DND-41 (cell line): Measurements from ENCODE around the gene KIF11.

ENCODE experiments used
- ATAC-seq: fragments of 200-7000 bp; cut with Tn5 transposase; 3 replicates; pipeline ENCODE4 v1.9.1; 2021; ENCODE audit warnings: low read depth; ENCODE audit not compliant: insufficient read depth
- DNase-seq: peaks from one replicate; pipeline ENCODE4 v3.0.0-alpha.2; 2020
- H2AFZ ChIP-seq: 2 replicates; pipeline ENCODE4 v1.6.0; 2012; ENCODE audit warnings: low read depth, low read length
- H3K27ac ChIP-seq: 2 replicates; pipeline ENCODE4 v1.5.1; 2012; ENCODE audit warnings: low read length, inconsistent platforms
- H3K27me3 ChIP-seq: fragments of 200-600 bp; sonication (generic); 2 replicates; pipeline ENCODE4 v1.6.0; 2012; ENCODE audit warnings: low read length, mild to moderate bottlenecking, inconsistent platforms; ENCODE audit not compliant: insufficient read depth, poor library complexity
- H3K36me3 ChIP-seq: 2 replicates; pipeline ENCODE4 v1.5.1; 2012; ENCODE audit warnings: low read length, inconsistent platforms; ENCODE audit not compliant: insufficient read depth
- H3K4me1 ChIP-seq: 2 replicates; pipeline ENCODE4 v1.5.1; 2012; ENCODE audit warnings: mild to moderate bottlenecking, low read length; ENCODE audit not compliant: insufficient read depth
- H3K4me2 ChIP-seq: 2 replicates; pipeline ENCODE4 v1.6.0; 2012; ENCODE audit warnings: mild to moderate bottlenecking, moderate library complexity, low read length, inconsistent platforms; ENCODE audit not compliant: insufficient read depth
- H3K4me3 ChIP-seq, 2 experiments: fragments of 200-600 bp in 1 of 2; shearing (Covaris generic) in 1 of 2; 2 replicates each; pipeline ENCODE4 v1.5.1; 2012 to 2016; ENCODE audit warnings: inconsistent platforms in 2 of 2, low read length in 2 of 2, mild to moderate bottlenecking in 2 of 2, low read depth in 1 of 2, moderate library complexity in 1 of 2
- H3K79me2 ChIP-seq: 2 replicates; pipeline ENCODE4 v1.6.0; 2012; ENCODE audit warnings: low read length, inconsistent platforms; ENCODE audit not compliant: insufficient read depth
- H3K9ac ChIP-seq: 2 replicates; pipeline ENCODE4 v1.6.0; 2012; ENCODE audit warnings: low read depth, mild to moderate bottlenecking, inconsistent platforms, low read length, moderate library complexity
- H3K9me3 ChIP-seq: 2 replicates; pipeline ENCODE4 v1.5.1; 2012; ENCODE audit warnings: low read length, moderate library complexity, mild to moderate bottlenecking, inconsistent platforms; ENCODE audit not compliant: insufficient read depth, severe bottlenecking
- H4K20me1 ChIP-seq: 2 replicates; pipeline ENCODE4 v1.6.0; 2012; ENCODE audit warnings: low read length; ENCODE audit not compliant: insufficient read depth
- EZH2 ChIP-seq: IDR thresholded peaks from 3 replicates; pipeline ENCODE4 v1.6.1; 2012; ENCODE audit warnings: borderline replicate concordance, low read depth, mild to moderate bottlenecking, moderate library complexity, low read length, inconsistent platforms; ENCODE audit not compliant: severe bottlenecking
- TF ChIP-seq, protein P1 (sequence below): IDR thresholded peaks from 2 replicates; pipeline ENCODE4 v1.5.1; 2012; ENCODE audit warnings: borderline replicate concordance, low read length, moderate library complexity, mild to moderate bottlenecking; ENCODE audit not compliant: poor library complexity, severe bottlenecking; ENCODE audit errors: extremely low read depth

The KIF11 gene

DNA sequence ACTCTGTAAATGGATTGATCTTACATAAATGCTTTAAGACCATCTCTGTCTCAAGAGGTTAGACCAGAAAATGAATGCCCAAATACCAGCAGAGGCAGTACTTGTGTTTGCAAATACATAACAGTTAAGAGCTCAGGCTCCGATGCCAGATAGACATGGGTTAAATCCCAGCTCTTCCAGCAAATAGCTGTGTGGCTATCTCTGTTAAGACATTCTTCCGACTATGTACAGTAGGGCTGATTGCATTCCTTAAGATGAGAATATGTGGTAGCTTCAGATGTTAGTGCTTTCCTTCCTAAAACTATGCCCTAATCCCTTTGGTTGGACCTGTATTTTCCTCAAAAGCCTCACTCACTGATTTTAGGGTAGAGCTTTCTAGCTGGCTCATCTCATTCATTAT, 21.3 kb upstream of the KIF11 start:
- Histone ChIP-seq H3K4me2 (peak overlapping the region; percentile 90), H3K27me3 (no peaks in the 10 kb centered on the region), H3K4me1 (peaks cover 31% of the 10 kb centered on the region), H3K9me3 (no peaks in the 10 kb centered on the region), H3K79me2 (peaks cover 68% of the 10 kb centered on the region), H3K9ac (no peak overlapping the region; the same call in 1 of the 2 replicates), H3K27ac (no peak overlapping the region), H2AFZ (no peak overlapping the region), H4K20me1 (peaks cover 19% of the 10 kb centered on the region), H3K36me3 (peaks cover 11% of the 10 kb centered on the region), H3K4me3 (no peak overlapping the region)
- ATAC-seq (no peak), DNase-seq (no peak)
- TF ChIP-seq, protein P1, sequence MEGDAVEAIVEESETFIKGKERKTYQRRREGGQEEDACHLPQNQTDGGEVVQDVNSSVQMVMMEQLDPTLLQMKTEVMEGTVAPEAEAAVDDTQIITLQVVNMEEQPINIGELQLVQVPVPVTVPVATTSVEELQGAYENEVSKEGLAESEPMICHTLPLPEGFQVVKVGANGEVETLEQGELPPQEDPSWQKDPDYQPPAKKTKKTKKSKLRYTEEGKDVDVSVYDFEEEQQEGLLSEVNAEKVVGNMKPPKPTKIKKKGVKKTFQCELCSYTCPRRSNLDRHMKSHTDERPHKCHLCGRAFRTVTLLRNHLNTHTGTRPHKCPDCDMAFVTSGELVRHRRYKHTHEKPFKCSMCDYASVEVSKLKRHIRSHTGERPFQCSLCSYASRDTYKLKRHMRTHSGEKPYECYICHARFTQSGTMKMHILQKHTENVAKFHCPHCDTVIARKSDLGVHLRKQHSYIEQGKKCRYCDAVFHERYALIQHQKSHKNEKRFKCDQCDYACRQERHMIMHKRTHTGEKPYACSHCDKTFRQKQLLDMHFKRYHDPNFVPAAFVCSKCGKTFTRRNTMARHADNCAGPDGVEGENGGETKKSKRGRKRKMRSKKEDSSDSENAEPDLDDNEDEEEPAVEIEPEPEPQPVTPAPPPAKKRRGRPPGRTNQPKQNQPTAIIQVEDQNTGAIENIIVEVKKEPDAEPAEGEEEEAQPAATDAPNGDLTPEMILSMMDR = no peak
- no peak for TF ChIP-seq EZH2

DNA sequence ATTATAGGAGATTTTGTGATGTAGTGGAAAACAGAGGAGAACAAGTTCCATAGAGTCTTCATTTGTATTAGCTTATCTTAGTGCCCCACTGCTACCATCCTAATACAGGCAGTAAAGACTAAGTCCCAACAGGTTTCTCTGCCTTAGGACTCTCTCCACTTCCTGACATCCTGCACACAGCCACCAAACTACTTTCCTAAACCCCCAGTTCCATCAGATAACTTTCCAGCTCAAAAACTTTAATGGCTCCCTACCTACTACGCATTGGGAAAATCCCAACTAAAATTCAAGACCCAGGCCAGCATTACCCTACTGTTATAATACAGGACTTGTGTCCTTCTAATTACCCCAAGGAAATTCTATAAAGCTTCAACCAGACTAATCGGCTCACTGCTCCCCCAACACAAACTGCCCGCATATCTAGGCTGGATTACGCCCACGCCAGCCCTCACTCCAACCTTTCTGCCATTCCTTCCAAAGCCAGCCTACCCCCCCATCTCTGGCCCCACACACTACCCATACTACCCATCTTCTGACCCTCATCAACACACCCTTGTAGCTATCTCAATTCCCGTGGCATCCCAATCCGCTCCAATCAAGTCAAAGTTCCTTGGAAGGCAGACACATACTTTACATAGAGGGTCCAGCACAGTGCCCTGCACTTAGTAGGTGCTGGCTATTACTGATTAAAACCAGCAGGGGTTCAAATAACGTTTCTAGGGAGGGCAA, 20.4 kb upstream of the KIF11 start:
- Histone ChIP-seq H3K4me1 (peaks cover 31% of the 10 kb centered on the region), H3K36me3 (peaks cover 11% of the 10 kb centered on the region), H3K9me3 (no peaks in the 10 kb centered on the region), H3K4me2 (peak overlapping the region; percentile 90), H3K27me3 (no peaks in the 10 kb centered on the region), H3K79me2 (peaks cover 59% of the 10 kb centered on the region), H3K9ac (peak overlapping the region; percentile 93), H2AFZ (peak overlapping the region; percentile 100; the same call in 1 of the 2 replicates), H4K20me1 (peaks cover 12% of the 10 kb centered on the region; the same call in 1 of the 2 replicates), H3K4me3 (peak overlapping the region; percentile 76 to 95; a peak in 3 of 4 replicates), H3K27ac (peak overlapping the region; percentile 37)
- DNase-seq (no peak), ATAC-seq (no peak)
- TF ChIP-seq, protein P1 = no peak
- TF ChIP-seq EZH2 = no peak

DNA sequence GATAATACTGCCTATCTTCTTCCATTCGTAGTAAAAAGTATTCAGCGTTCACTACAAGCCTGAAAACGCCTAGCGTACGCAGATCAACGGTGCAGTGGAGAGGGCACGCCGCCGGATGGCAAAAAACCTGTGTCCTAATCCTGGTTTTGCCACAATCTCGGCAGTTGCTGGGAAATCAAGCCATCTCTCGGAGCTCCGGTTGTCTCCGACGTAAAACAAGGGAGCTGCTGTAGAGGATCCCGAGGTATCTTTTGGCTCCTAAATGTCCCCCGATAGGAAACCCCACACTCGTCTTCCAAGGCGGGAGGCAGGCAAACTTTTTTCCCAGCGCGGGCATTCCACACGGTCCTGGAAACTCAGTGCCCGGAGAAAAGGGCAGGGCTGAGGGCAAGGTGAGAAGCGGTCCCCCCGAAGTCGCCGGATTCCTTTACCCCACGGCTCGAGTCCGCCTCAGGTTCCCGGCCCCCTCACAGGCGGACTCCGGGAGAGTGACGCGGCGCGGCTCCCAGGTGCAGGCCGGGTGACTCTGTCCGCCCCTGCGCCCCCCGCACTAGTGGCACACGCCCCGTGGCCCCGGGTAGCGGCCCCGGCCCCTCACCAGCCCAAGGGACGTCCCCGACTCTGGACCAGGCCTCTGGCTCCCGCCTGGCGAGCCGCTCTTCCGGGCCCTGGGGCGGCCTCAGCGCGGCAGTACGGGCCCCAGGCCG, 19.7 kb upstream of the KIF11 start:
- Histone ChIP-seq H3K27me3 (no peaks in the 10 kb centered on the region), H4K20me1 (peaks cover 12% of the 10 kb centered on the region; the same call in 1 of the 2 replicates), H3K27ac (peak overlapping the region; percentile 91), H3K4me3 (peak overlapping the region; percentile 76 to 95), H3K36me3 (peaks cover 11% of the 10 kb centered on the region), H3K4me1 (peaks cover 31% of the 10 kb centered on the region), H3K79me2 (peaks cover 54% of the 10 kb centered on the region), H3K4me2 (peak overlapping the region; percentile 90), H3K9ac (peak overlapping the region; percentile 93), H3K9me3 (no peaks in the 10 kb centered on the region), H2AFZ (peak overlapping the region; percentile 100)
- peak; percentile 42 for ATAC-seq
- TF ChIP-seq, protein P1 = peak; percentile 6
- no peak for TF ChIP-seq EZH2
- peak; percentile 43 for DNase-seq
